HG02970 (cell line): ENCODE measurements around the gene SMAD4.
"Not testable (repeated sequence)": the region's sequence is repeated elsewhere in the genome, so short reads cannot be mapped to it uniquely, and the experiment has no call there.

Experiments used
- ATAC-seq: cut with Tn5 transposase; IDR thresholded peaks from one replicate; pipeline ENCODE4 v1.9.1; 2021; ENCODE audit warnings: mild to moderate bottlenecking, moderate library complexity, moderate number of reproducible peaks; ENCODE audit not compliant: unreplicated experiment, low FRiP score

SMAD4 gene

DNA sequence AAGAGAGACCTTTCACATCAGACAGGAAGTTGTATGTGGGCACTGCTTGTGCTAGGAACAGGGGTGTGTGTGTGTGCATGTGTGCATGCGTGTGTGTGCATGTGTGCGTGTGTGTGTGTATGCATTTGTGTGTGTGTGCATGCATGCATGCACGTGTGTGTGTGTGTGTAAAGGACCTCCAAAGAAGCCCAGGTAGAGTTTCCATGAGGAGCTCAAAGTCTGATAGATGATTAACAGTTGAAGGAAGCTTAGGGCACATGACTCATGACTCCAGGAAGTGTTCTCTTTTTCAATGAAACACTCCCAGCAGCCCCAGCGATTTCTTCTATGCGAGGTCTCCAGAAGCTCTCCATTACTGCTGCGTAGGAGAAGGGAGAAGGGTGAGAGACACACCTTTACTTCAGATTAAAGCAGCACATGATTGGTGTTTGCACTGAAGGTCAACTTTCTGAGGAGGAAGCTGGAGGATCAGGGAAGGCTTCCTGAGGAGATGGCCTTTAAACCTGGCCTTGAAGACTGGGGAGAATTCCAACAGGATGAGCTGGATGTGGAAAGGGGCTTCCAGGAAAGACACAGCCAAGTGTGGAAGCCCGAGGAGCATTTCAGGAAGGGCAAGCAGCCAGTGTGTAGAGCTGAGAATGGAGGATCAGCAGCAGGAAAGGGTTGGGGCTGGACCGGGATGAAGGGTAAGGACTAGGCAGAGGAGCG, 77.7 kb downstream of the SMAD4 start:
- ATAC-seq, result no peak

GRCh38 chr18:51108330-51108729, 78.3 kb downstream of the SMAD4 start:
- no peak for ATAC-seq

DNA sequence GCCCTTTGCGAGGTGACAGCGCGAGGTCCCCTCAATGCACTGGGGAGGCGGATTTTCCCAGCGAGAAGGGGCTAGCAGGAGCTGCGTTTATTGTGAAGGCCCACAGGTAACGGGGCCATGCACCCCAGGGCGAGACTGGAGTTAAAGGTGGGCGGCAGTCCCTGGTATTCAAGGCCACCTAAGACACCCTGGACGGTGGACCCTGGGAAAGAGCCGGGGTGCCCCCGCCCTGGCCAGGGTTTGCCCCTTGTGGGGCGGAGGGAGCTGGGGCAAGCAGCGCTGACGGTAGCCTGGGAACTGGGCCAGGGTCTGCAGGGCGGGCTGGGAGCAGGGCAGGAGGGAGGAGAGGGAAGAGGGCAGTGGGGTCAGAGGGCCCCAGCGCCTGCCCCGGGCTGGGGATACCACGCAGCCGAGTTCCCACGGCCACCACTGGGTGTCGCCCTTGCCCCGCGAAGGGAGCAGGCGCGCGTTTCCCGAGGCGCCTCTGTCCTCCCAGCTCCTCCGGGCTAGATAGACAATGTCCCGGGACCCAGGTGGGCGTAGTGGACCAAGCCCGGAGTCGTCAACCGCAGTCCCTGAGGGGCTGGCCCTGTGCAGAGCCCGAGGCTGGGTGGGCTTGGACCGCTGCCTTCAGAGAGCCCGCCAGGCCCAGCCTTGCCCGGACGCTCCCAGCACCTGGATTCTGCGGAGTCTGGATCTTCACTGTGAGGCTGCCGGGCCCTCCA, 80.2 kb downstream of the SMAD4 start:
- ATAC-seq, result no peak

- not testable (repeated sequence) for ATAC-seq
Observed at GRCh38 chr18:51111633-51112355, 81.8 kb downstream of the SMAD4 start.

DNA sequence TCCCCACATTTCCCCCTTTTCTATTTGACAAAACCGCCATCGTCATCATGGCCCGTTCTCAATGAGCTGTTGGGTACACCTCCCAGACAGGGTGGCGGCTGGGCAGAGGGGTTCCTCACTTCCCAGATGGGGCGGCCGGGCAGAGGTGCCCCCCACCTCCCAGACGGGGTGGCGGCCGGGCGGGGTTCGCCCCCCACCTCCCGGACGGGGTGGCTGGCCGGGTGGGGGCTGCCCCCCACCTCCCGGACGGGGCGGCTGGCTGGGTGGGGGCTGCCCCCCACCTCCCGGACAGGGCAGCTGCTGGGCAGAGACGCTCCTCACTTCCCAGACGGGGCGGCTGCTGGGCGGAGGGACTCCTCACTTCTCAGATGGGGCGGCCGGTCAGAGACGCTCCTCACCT, 87.0 kb downstream of the SMAD4 start:
- ATAC-seq, result not testable (repeated sequence)

- not testable (repeated sequence) for ATAC-seq
Observed at GRCh38 chr18:51119561-51119960, 89.5 kb downstream of the SMAD4 start.

- not testable (repeated sequence) for ATAC-seq
Observed at GRCh38 chr18:51119976-51120375, 90.0 kb downstream of the SMAD4 start.

DNA sequence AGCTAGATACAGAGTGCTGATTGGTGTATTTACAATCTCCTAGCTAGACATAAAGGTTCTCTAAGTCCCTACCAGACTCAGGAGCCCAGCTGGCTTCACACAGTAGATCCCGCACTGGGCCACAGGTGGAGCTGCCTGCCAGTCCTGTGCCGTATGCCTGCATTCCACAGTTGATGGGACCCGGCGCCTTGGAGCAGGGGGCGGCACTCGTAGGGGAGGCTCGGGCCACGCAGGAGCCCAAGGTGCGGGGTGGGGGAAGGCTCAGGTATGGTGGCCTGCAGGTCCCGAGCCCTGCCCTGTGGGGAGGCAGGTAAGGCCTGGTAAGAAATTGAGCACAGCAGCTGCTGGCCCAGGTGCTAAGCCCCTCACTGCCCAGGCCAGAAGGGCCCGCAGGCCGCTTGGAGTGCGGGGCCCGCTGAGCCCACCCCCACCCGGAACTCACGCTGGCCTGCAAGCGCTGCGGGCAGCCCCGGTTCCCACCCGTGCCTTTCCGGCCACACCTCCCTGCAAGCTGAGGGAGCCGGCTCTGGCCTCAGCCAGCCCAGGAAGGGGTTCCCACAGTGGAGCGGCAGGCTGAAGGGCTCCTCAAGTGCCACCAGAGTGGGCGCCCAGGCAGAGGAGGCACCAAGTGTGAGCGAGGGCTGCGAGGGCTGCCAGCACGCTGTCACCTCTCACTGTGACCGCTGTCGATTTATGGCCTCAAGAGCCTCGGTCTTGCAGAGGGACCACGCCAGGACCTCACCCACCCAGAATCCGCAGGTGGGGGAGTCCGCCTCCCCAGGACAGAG, 91.0 kb downstream of the SMAD4 start:
- no peak for ATAC-seq

DNA sequence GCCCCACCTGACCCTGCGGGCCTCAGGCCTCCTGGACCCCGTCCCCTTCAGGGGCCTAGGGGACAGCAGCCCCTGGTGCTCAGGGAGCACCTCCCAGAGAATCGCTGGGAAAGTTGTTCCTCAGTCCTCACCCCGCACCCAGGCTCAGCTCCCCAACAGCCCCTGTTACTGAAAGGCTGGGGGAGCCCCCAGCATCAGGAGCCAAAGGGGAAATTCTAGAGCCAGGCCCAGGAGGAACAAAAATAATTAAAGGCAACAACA, 91.5 kb downstream of the SMAD4 start:
- ATAC-seq, result no peak

DNA sequence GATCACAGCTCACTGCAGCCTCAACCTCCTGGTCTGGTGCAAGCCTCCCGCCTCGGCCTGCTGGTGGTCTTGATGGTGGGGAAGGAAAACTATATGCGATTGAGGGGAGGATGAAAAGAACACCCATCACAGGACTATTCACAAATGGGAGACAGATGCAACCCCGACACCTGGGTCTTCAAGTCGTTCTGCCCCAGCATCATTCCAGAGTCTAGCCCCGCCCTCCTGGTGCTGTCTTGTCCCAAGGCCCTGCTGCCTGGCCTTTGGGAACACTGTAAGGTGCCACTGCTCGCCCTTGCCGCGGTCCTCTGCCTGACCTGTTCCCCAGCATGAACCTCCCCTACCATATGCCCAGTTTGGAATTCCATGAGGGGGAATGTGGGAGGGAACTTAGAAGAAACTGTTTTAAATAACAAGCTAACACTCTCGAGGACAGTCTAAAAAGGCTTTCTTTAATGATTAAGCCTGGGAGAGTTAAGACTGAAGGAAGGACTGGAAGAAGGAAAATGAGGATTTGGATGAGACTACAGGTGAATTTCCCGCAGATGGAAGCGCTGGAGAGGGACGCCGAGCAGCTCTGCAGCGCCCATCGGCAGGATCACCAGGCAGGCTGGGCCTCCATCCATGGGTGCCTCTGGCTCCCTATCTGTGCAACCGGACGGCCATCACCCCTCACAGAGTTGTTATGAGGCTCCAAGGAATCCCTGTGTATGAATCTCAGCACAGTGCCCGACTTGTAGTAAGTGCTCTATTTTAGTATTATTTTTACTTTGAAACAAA, 92.4 kb downstream of the SMAD4 start:
- no peak for ATAC-seq

- no peak for ATAC-seq
Observed at GRCh38 chr18:51123046-51123395, 93.0 kb downstream of the SMAD4 start.

GRCh38 chr18:51123481-51123880, 93.5 kb downstream of the SMAD4 start:
- no peak for ATAC-seq

GRCh38 chr18:51123936-51124486, 94.0 kb downstream of the SMAD4 start:
- ATAC-seq, result no peak

- no peak for ATAC-seq
Observed at GRCh38 chr18:51125976-51126375, 96.0 kb downstream of the SMAD4 start.

GRCh38 chr18:51127664-51128063, 97.7 kb downstream of the SMAD4 start:
- no peak for ATAC-seq

- no peak for ATAC-seq
Observed at GRCh38 chr18:51128533-51128932, 98.5 kb downstream of the SMAD4 start.

DNA sequence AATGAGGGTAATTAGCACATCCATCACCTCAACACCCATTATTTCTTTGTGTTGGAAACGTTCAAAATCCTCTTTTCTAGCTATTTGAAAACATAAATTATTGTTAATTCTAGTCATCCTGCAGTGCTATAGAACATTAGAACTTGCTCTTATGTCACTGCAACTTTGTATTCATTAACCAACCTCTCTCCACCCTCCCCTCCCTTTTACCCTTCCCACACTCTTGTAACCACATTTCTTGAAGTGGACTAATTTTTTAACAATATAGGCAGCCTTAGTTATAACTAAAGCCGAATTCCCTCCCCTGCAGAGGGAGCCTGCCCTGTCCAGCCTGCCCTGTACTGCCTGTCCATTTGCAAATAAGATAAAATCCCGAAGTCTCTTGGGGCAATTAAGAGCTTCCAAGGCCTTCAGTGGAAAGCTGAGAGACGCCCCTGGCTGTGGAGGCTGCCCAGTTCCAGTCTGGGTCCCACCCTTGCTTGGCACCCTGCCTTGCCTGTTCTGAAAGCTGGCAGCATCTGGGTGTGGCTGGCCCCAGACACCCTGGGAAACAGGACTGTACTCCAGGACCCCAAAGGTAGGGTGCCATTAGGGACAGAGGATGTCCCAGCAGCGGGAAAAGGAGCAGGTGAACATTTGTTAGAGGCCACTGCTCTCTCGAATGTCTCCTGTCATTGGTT, 102.4 kb downstream of the SMAD4 start:
- ATAC-seq, result no peak

DNA sequence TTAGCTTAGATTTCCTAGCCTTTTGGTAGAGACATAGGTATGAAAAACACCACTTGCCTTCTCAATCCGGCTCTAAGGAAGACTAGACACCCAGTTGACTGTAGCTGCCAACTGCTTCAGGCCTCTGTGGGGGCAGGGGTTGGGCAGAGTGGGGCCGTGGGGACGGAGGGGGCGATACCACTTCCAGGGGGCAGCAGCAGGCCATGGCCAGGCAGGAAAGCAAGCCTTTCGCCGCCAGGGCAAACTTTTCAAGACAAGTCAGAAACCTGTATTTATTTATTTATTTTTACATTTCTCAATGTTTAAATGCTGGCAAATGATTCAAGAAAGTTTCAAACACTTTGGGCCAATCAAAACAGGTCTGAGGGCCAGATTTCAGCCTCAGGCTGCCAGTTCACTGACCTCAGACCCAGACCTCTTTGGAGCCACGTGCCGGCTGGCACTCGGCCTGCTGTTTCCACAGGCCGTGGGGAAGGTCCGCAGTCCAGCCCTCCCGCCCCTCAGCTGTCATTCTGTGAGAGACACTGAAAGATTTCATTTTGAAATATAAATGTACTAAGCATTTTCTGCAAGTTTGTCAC, 103.7 kb downstream of the SMAD4 start:
- ATAC-seq, result no peak
